HG02840 (cell line): ENCODE results near the gene ALLC.

ENCODE experiments used
- ATAC-seq: cut with Tn5 transposase; IDR thresholded peaks from one replicate; pipeline ENCODE4 v1.9.1; 2021; ENCODE audit warnings: mild to moderate bottlenecking, moderate library complexity, moderate number of reproducible peaks; ENCODE audit not compliant: unreplicated experiment, low FRiP score

ALLC gene

GRCh38 chr2:3639015-3639630, 18.9 kb upstream of the ALLC start:
- ATAC-seq = no peak

GRCh38 chr2:3639653-3640052, 18.3 kb upstream of the ALLC start:
- ATAC-seq = no peak

GRCh38 chr2:3641181-3641580, 16.8 kb upstream of the ALLC start:
- no peak for ATAC-seq

GRCh38 chr2:3641841-3642421, 16.1 kb upstream of the ALLC start:
- ATAC-seq = no peak

GRCh38 chr2:3642521-3643215, 15.3 kb upstream of the ALLC start:
- ATAC-seq = no peak

GRCh38 chr2:3643371-3644245, 14.4 kb upstream of the ALLC start:
- ATAC-seq = no peak

- no peak for ATAC-seq
These were observed 13.8 kb upstream of the ALLC start for GRCh38 chr2:3644246-3644525.

GRCh38 chr2:3644891-3645605, 13.0 kb upstream of the ALLC start:
- ATAC-seq = no peak

GRCh38 chr2:3645745-3646389, 12.1 kb upstream of the ALLC start:
- no peak for ATAC-seq

GRCh38 chr2:3646446-3646845, 11.6 kb upstream of the ALLC start:
- no peak for ATAC-seq

- ATAC-seq = no peak
These were observed 10.8 kb upstream of the ALLC start for GRCh38 chr2:3647246-3647645.

- ATAC-seq = no peak
These were observed 10.0 kb upstream of the ALLC start for GRCh38 chr2:3647831-3648651.

GRCh38 chr2:3648652-3649177, 9.3 kb upstream of the ALLC start:
- ATAC-seq = no peak

- no peak for ATAC-seq
These were observed 8.4 kb upstream of the ALLC start for GRCh38 chr2:3649581-3649980.

GRCh38 chr2:3650140-3650920, 7.7 kb upstream of the ALLC start:
- no peak for ATAC-seq

- peak; percentile 84 for ATAC-seq
These were observed 6.0 kb upstream of the ALLC start for GRCh38 chr2:3651691-3652648.

GRCh38 chr2:3652896-3653625, 4.9 kb upstream of the ALLC start:
- no peak for ATAC-seq
